Measurements from ENCODE around the gene DCLK3. TPM values are rescaled to one million over a fixed set of nuclear protein-coding genes. Genes with fewer than 3 reads are reported as not detected.

The DCLK3 gene
- total RNA-seq, 1 experiment from 2014 or later = 0.06 TPM

- no peak for TF ChIP-seq EZH2 (IDR thresholded peaks at IDR 0.05; ENCODE audit: borderline replicate concordance, low read depth, low read length, poor library complexity, severe bottlenecking)
- TF ChIP-seq CTCF (conservative IDR thresholded peaks at IDR 0.05; ENCODE audit: low read depth, low read length) = no peak
- H3K27ac ChIP-seq (ENCODE audit: low read depth, low read length, poor library complexity, severe bottlenecking) = no peak overlapping the region
- peaks cover 6% of the 10 kb centered on the region for H3K9me3 ChIP-seq (ENCODE audit: low read depth, low read length, poor library complexity, severe bottlenecking)
- H3K4me1 ChIP-seq (ENCODE audit: insufficient read depth, low read length, poor library complexity, severe bottlenecking) = no peaks in the 10 kb centered on the region
- no peak for DNase-seq (ENCODE audit: low spot score)
- CTCF ChIA-PET = interaction anchor here (0.6 kb wide), 1 partner anchor 69 kb away, joined by 3 read pairs; no protein-coding TSS in a partner anchor
- no peaks in the 10 kb centered on the region for H3K36me3 ChIP-seq (ENCODE audit: insufficient read depth, low read length, poor library complexity, severe bottlenecking)
- H3K27me3 ChIP-seq (replicated peaks; ENCODE audit: insufficient read depth, low read depth, low read length, poor library complexity) = no peaks in the 10 kb centered on the region
- BruUV-seq (replicated peaks) = no TSS peak
- intact Hi-C loops (cut with micrococcal nuclease; ENCODE audit: unreplicated experiment) = no loop called here
- POLR2A ChIA-PET (ENCODE audit: low non-redundant PET) = no interaction called here
- H3K4me3 ChIP-seq (ENCODE audit: low read depth, low read length, poor library complexity, severe bottlenecking) = no peak overlapping the region
Observed at GRCh38 chr3:36800533-36801116, 36.3 kb upstream of the DCLK3 start.

GRCh38 chr3:36796881-36797280 is 32.5 kb upstream of the DCLK3 start:
- H3K36me3 ChIP-seq (ENCODE audit: insufficient read depth, low read length, poor library complexity, severe bottlenecking) = no peaks in the 10 kb centered on the region
- no peaks in the 10 kb centered on the region for H3K9me3 ChIP-seq (ENCODE audit: low read depth, low read length, poor library complexity, severe bottlenecking)
- intact Hi-C loops (cut with micrococcal nuclease; ENCODE audit: unreplicated experiment) = no loop called here
- no peak overlapping the region for H3K27ac ChIP-seq (ENCODE audit: low read depth, low read length, poor library complexity, severe bottlenecking)
- DNase-seq (ENCODE audit: low spot score) = no peak
- ChIA-PET POLR2A (ENCODE audit: low non-redundant PET) (no interaction called here), CTCF (no interaction called here)
- no peak overlapping the region for H3K4me3 ChIP-seq (ENCODE audit: low read depth, low read length, poor library complexity, severe bottlenecking)
- BruUV-seq (replicated peaks) = no TSS peak
- TF ChIP-seq CTCF (conservative IDR thresholded peaks at IDR 0.05; ENCODE audit: low read depth, low read length) = no peak
- TF ChIP-seq EZH2 (IDR thresholded peaks at IDR 0.05; ENCODE audit: borderline replicate concordance, low read depth, low read length, poor library complexity, severe bottlenecking) = no peak
- H3K4me1 ChIP-seq (ENCODE audit: insufficient read depth, low read length, poor library complexity, severe bottlenecking) = no peaks in the 10 kb centered on the region
- H3K27me3 ChIP-seq (replicated peaks; ENCODE audit: insufficient read depth, low read depth, low read length, poor library complexity) = no peaks in the 10 kb centered on the region

GRCh38 chr3:36796161-36796560 is 31.8 kb upstream of the DCLK3 start:
- CTCF ChIA-PET = no interaction called here
- no peaks in the 10 kb centered on the region for H3K27me3 ChIP-seq (replicated peaks; ENCODE audit: insufficient read depth, low read depth, low read length, poor library complexity)
- no peaks in the 10 kb centered on the region for H3K36me3 ChIP-seq (ENCODE audit: insufficient read depth, low read length, poor library complexity, severe bottlenecking)
- POLR2A ChIA-PET (ENCODE audit: low non-redundant PET) = no interaction called here
- no peak for DNase-seq (ENCODE audit: low spot score)
- H3K27ac ChIP-seq (ENCODE audit: low read depth, low read length, poor library complexity, severe bottlenecking) = no peak overlapping the region
- H3K4me3 ChIP-seq (ENCODE audit: low read depth, low read length, poor library complexity, severe bottlenecking) = no peak overlapping the region
- intact Hi-C loops (cut with micrococcal nuclease; ENCODE audit: unreplicated experiment) = no loop called here
- TF ChIP-seq CTCF (conservative IDR thresholded peaks at IDR 0.05; ENCODE audit: low read depth, low read length) (no peak), EZH2 (IDR thresholded peaks at IDR 0.05; ENCODE audit: borderline replicate concordance, low read depth, low read length, poor library complexity, severe bottlenecking) (no peak)
- H3K9me3 ChIP-seq (ENCODE audit: low read depth, low read length, poor library complexity, severe bottlenecking) = no peaks in the 10 kb centered on the region
- H3K4me1 ChIP-seq (ENCODE audit: insufficient read depth, low read length, poor library complexity, severe bottlenecking) = no peaks in the 10 kb centered on the region
- BruUV-seq (replicated peaks) = no TSS peak
